Skin epidermis (tissue), 12 donors: Measurements from ENCODE around the gene IGSF8.

Experiments used
- H3K27ac ChIP-seq, 21 experiments: fragments of 200-600 bp; sonication (generic) in 11 of 21; one replicate each; pipeline ENCODE4 v1.5.0; 2020; ENCODE audit warnings: mild to moderate bottlenecking in 3 of 21, inconsistent platforms in 2 of 21, moderate library complexity in 2 of 21
- H3K4me3 ChIP-seq, 7 experiments: fragments of 200-600 bp; sonication (generic) in 2 of 7; one replicate each; pipeline ENCODE4 v1.5.0; 2020; ENCODE audit warnings: inconsistent platforms in 2 of 7, mild to moderate bottlenecking in 2 of 7, moderate library complexity in 1 of 7

IGSF8 gene

DNA sequence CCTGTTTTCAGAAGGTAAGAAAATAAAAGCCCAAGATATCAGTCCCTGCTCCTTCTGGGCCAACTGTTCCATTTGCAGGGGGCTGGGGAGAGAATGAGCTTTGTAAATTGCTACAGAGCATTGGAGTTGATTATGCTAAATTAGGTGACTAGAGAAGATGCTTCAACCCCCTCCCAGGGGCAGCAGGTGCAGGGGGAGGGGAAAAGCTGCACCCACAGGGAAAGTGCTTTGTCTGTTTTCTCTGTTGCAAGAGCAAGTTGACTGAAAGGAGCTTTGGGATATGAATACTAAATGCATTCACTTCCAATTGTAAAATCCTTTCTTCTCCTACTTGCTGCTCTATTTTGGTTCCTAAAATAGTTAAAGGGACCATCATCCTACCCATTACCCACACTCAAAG is 50.1 kb downstream of the IGSF8 start:
- Histone ChIP-seq H3K27ac (no peak overlapping the region), H3K4me3 (no peak overlapping the region)

DNA sequence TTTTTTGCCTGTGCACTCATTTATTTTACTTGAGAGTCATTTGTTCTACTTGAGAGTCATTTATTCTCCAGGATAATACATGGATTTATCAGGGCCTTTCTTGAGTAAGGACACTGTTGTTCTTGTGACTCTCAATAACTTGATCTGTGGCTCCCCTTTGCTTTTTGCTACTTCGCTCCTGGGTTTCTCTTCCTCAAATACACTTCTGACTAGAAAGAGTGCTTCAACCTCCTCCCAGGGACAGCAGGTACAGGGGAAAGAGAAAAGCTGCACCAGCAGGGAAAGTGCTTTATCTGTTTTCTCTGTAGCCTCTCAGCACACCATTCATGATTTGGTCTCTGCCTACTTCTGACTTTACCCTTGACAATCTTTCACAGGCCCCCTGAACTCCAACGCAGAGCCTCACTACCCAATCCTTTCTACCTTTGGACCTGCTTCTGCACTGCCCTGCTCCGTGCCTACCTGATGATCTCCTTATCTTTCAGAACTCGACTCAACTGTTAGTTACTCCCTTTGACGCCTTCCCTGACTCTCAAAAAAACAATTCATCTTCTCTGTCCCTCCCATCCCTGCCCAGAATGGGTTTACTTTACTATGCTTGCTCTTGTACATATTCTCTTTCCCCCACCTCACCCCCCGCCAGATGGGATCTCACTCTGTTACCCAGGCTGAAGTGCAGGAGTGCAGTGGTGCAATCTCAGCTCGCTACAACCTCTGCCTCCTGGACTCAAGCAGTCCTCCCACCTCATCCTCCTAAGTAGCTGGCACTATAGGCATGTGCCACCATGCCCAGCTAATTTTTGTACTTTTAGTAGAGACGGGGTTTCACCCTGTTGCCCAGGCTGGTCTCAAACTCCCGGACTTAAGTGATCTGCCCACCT is 51.1 kb downstream of the IGSF8 start:
- no peak overlapping the region for H3K27ac ChIP-seq
- no peak overlapping the region for H3K4me3 ChIP-seq

- H3K4me3 ChIP-seq: no peak overlapping the region
Observed at GRCh38 chr1:160046494-160047110, 51.8 kb downstream of the IGSF8 start.

GRCh38 chr1:160045653-160046052 is 52.8 kb downstream of the IGSF8 start:
- Histone ChIP-seq H3K27ac (no peak overlapping the region), H3K4me3 (no peak overlapping the region)

More at GRCh38 chr1:160046494-160047110, 51.8 kb downstream of the IGSF8 start:
- H3K27ac ChIP-seq: no peak overlapping the region

GRCh38 chr1:160043543-160043942 is 54.9 kb downstream of the IGSF8 start:
- Histone ChIP-seq H3K27ac (no peak overlapping the region), H3K4me3 (no peak overlapping the region)
